Right ventricle myocardium inferior (tissue), 1 donor: ENCODE results near the gene YJEFN3. TPM values are rescaled to one million over a fixed set of nuclear protein-coding genes. Genes with fewer than 3 reads are reported as not detected.

Experiments used
- ATAC-seq: fragments of 200-7000 bp; cut with Tn5 transposase; one replicate; pipeline ENCODE4 v1.9.1; 2020; ENCODE audit warnings: mild to moderate bottlenecking, moderate library complexity
- DNase-seq: peaks from one replicate; pipeline ENCODE4 v3.0.0; 2021; ENCODE audit errors: missing footprints
- intact Hi-C: fragments of 100-400 bp; cut with DNase I; formaldehyde crosslinking; loops from one replicate; pipeline ENCODE4 v1.11.0; 2022
- total RNA-seq: library from RNA; stranded (reverse); fragmentation: NEBNext Ultra II Directional; extraction: Animal tissue kit (Norgen Biotek cat#: 25700); gene quantifications from one replicate; pipeline ENCODE4 v1.2.1, GENCODE V29; 2021
- donor health status: DM: no; HTN: yes; CAD: no; lungs with severe emphysema.

YJEFN3 gene
- total RNA-seq, 1 donor from 2014 or later: 6.5 TPM

DNA sequence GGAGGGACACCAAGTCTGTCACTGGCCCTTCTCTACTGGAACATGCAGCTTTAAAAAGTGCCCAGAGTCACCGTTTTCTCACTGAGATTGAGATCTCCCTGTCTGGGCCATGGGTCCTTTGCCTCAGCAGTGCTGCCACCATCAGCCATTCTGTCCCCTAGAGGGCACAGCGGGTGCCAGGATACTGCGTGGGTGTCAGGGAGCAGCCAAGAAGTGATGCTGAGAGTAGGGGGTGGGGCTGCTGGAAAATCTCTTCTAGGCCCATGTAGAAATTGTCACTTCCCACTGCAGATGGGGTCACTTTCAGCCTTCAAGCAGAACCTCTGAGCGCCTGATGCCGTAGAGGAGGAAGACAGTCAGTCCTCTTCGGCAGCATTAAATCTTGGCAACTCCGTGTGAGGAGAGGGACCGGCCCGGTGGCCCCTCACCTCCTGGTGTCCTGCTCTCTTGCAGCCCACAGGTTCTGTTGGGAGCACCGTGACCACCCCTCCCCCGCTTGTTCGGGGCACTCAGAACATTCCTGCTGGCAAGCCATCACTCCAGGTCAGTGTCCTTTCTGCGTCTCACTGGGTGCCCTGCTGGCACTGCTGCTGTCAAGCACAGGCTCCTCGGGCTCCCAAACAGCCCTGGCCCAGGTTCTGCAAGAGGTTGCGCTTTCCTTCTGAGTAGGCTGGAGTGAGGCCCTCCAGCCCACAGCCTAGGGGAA is 34.7 kb upstream of the YJEFN3 start:
- ATAC-seq: no peak
- intact Hi-C loops: no loop called here
- no peak for DNase-seq

GRCh38 chr19:19495614-19496603 is 32.8 kb upstream of the YJEFN3 start:
- no peak for DNase-seq
- intact Hi-C loops: no loop called here
- no peak for ATAC-seq

- intact Hi-C loops: no loop called here
- ATAC-seq (no peak), DNase-seq (no peak)
These were observed 30.3 kb upstream of the YJEFN3 start for GRCh38 chr19:19498255-19498991.

DNA sequence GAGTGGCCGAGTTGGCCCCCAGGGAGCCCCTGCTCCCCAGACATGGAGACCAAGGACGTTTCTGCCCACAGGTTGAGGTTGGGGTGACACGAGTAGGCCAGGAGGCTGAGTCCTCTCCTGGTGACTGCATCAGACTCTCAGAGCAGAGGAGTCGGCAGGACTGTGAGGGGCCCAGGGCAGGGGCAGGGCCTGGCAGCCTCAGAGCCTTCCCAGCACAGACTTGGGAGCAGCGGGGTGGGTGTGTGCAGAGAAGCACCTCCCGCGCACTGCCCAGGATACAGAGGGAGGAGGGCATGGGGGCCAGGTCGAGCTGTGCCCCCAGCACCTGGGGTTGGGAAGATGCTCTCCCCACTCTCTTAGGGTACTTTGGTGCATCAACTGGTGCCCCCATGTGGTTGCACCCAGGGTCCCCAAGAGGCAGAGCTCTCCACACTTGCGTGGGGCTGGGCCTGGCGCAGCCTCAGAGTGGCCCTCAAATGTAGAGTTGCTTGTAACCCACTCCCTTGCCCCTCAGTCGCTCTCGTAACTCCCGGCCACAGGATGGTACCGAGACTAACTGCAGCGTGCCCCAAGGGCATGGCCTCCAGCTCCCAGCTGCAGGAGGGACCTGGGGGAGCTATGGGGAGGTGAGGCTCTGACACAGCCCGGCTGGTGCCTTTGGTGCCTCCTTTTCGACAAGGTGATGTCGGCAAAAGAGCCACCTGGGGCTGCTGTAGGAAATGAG is 29.3 kb upstream of the YJEFN3 start:
- intact Hi-C loops: no loop called here

DNA sequence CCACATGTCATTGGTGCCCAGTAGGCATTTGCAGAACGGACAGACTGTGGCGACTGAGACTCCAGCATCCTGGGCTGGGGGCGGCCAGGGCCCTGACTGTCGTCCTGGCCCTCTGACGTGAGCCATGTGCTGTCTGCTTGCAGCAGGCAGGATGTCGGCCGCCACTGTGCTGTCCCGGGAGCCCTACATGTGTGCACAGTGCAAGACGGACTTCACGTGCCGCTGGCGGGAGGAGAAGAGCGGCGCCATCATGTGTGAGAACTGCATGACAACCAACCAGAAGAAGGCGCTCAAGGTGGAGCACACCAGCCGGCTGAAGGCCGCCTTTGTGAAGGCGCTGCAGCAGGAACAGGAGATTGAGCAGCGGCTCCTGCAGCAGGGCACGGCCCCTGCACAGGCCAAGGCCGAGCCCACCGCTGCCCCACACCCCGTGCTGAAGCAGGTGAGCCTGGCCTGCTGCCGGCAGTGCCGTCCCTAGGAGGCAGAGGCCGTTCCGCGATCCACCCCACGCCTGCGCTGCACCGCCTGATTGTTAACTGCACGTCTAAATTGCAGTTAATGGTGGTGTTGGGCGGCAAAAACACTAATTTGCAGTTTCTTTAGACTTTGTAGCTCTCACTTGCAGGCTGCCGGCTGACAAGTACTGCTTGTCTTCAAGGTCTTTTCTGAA is 27.6 kb upstream of the YJEFN3 start:
- ATAC-seq: no peak
- DNase-seq: no peak
- intact Hi-C loops: no loop called here

More for the DNA sequence above, 29.3 kb upstream of the YJEFN3 start:
- ATAC-seq: no peak
- DNase-seq: no peak

DNA sequence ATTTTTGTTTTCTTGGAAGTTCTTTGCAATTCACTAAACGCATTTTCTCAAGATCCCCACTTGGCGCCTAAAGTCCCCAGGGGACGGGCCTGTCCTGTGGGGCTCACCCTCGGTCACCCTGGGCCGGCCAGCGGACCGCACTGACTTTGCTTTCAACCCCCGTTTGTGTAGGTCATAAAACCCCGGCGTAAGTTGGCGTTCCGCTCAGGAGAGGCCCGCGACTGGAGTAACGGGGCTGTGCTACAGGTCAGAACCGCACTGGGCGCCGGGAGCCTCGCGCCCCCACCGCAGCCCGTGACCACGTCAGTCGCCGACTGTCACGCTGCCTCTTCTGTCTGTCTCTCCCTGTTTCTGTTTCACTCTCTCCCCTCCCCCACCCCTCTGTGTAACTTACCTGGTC is 26.9 kb upstream of the YJEFN3 start:
- intact Hi-C loops: no loop called here
- DNase-seq: no peak
- no peak for ATAC-seq

DNA sequence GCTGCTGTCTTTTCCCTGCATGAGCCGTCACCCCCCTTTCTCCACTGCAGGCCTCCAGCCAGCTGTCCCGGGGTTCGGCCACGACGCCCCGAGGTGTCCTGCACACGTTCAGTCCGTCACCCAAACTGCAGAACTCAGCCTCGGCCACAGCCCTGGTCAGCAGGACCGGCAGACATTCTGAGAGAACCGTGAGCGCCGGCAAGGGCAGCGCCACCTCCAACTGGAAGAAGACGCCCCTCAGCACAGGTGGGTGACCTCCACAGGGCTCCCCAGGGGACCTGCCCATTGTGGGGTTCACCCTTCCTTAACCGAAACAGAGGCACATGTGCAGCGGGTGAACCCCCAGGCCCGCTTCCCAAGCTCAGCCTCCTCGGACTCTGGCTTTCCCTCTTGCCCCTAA is 26.4 kb upstream of the YJEFN3 start:
- ATAC-seq (no peak), DNase-seq (no peak)
- intact Hi-C loops: no loop called here

- DNase-seq (no peak), ATAC-seq (no peak)
- intact Hi-C loops: no loop called here
These were observed 25.7 kb upstream of the YJEFN3 start for GRCh38 chr19:19502808-19503602.

DNA sequence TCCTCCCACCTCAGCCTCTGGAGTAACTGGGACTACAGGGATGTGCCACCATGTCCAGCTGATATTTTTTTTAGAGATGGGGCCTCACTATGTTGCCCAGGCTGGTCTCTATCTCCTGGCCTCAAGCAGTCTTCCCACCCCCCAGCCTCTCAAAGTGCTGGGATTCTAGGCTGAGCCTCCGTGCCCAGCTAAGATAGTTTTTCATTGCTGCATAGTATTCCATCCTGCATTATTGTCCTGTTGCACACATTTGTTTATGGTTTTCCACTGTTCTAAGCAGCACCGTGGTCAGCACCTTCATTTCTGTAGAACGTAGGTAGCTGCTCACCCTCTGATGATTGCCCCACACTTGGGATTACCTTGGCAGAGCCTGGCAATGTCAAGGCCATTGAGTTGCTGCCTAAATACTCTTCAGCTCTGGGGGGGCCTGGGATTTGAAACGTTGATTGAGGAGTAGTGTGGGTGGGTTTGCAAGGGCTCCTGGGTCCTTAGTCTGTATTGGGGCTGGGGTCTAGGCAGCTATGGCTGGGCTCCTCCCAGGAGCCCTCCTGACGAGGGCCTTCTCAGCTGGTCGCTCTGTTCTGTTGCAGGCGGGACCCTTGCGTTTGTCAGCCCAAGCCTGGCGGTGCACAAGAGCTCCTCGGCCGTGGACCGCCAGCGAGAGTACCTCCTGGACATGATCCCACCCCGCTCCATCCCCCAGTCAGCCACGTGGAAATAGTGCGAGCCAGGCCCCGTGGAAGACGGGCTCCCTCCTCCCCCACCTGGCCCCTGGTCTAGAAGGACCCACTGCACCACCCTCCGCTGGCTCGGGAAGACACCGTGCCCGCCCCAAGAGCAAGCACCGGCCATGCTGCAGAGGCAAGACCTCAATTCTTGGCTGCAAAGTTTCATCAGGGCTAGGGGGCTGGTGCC is 23.7 kb upstream of the YJEFN3 start:
- ATAC-seq: no peak
- no peak for DNase-seq
- intact Hi-C loops: no loop called here

DNA sequence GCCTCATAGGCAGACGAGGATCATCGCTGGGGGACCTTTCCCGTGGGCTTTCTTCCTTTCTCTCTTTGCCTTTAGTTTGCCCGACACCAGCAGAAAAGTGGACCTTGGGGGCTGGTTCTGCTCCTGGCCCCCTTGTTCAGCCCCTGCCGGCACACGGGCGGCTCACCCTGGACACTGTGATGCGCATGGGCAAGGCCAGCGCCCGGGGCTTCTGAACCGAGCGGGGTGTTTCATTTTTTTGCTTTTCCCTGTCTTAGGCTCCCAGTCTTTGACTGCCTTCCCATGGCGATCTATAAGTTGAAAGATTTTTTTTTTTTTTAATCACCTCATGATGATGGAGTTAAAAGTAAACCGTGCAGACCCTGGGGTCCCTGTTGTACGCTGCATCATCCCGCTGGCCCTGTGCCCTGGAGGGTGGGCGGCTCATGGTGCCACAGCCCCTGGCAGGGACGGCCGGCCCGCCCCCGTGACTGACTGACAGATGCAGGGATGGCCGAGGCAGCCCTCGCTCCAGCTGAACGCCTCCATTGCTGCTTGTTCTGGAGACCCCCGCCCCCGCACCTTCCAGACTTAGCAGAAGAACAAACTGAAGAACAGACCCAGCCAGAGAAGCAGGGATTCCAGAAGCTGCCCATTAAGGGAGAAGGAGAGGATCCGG is 22.9 kb upstream of the YJEFN3 start:
- intact Hi-C loops: no loop called here
- ATAC-seq (no peak), DNase-seq (no peak)

DNA sequence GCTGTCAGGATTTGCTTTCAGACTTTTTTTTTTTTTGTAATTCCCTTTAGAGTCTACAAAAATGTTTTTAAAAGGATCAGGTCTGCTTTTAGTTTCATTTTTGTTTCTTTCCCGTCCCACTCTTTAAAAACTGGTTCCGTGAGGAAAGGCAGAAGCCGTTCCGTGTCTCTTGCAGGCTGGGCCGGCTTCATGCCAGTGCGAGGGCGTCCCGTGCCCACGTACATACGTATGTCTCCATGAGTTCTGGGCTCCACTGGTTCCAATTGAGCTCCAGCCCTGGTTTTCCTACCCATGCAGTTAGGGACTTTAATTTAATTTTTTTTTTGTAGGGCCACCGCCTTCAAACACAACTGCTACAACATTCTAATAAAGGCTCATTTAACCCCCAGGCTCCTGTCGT is 22.1 kb upstream of the YJEFN3 start:
- ATAC-seq: no peak
- DNase-seq: no peak
- intact Hi-C loops: no loop called here

DNA sequence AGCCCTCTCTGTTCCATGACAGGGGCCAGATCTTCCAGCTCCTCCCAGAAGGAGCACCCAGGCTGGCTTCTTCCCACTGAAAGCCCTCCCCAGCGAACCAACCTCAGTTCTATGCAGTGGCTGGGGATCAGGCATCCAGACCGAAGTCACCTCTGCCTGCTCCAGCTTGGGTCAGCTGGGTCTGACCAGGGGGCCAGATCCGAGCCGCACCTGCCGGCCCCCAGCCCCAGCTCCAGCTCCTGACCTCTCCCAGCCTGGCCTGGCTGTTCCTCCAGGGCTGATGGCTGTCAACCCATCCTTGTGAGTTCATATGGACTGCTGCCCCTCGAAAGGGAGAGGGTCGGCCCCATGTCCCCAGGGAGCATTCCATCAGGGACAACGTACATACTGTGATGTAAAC is 21.4 kb upstream of the YJEFN3 start:
- ATAC-seq (no peak), DNase-seq (no peak)
- intact Hi-C loops: no loop called here

DNA sequence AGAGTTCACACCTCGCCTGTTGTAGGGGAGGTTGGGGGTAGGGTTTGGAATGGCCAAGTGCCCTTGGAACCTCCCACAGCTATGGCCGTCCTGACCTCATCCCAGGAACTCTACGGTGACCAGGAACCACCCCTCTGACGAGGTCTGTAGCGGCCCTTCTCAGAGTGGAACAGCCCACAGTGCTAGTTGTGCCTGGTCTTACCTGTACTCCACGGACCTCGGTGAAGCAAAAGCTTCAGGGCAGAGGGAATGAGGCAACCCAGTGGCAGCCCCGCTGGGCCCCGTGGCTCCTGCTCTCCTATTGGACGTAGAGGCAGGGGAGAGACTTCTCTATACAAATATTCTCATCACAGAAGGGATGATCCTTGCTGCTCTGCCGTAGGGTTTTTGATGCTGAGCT is 20.5 kb upstream of the YJEFN3 start:
- DNase-seq (no peak), ATAC-seq (no peak)
- intact Hi-C loops: no loop called here

DNA sequence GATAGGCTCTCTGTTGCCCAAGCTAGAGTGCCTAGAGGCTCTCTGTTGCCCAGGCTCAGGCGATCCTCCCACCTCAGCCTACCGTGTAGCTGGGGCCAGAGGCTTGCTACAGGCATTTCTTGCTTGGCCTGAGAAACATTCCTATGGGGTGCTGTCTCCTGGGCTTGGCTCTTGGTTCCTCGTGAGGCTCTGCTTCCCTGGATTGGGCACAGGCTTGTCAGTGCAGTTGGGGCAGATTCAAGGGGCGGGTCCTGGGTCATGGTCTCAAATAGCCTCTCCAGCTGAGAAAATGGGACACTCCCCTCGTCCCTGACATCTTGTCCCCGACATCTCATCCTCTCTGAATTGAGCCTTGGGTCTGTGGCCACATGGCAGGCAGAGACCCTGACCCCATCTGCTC is 18.3 kb upstream of the YJEFN3 start:
- ATAC-seq (no peak), DNase-seq (no peak)
- intact Hi-C loops: loop anchor here (10.0 kb wide), 1 partner anchor 306 kb away; the partner anchor contains the start of gene NR2C2AP

GRCh38 chr19:19513682-19514081 is 15.0 kb upstream of the YJEFN3 start:
- no peak for ATAC-seq
- intact Hi-C loops: loop anchor here (10.0 kb wide), 1 partner anchor 309 kb away; the partner anchor contains the start of gene NR2C2AP
- no peak for DNase-seq

DNA sequence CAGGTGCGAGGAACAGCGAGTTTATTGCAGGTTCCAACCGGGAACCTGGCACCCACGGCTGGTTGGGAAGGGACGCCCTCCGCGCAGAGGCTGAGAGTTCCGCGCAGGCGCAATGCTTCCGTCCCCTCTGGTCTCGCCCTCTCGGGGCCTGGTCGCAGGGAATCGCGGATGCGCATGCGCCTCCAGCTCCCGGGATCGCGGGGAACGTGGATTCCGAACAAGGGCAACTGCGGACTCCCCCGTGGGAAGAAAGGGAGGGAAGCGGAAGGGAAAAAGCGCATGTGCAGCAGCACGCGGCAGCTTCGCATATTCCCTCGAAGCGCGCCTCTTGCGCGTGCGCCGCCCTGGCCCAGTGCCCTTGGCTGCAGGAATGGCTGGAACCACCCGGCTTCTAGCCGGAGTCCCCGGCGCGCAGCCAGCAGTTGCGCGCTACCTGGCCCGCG is 14.5 kb upstream of the YJEFN3 start:
- intact Hi-C loops: loop anchor here (10.0 kb wide), 1 partner anchor 309 kb away; the partner anchor contains the start of gene NR2C2AP
- peak; percentile 58 for ATAC-seq
- DNase-seq: peak; percentile 87
